Upper lobe of left lung (tissue), 6 donors: ENCODE measurements around the gene DSE. TPM values are rescaled to one million over a fixed set of nuclear protein-coding genes. Genes with fewer than 3 reads are reported as not detected.

ENCODE experiments used
- ATAC-seq, 2 donors: fragments of 200-7000 bp; cut with Tn5 transposase; one replicate each; pipeline ENCODE4 v1.9.1; 2022; ENCODE audit warnings: mild to moderate bottlenecking in 2 of 2, moderate library complexity in 2 of 2; ENCODE audit not compliant: low FRiP score in 2 of 2
- DNase-seq, 2 donors: peaks; one replicate each; pipeline ENCODE4 v3.0.0-alpha.2; 2019 to 2020
- H3K27ac ChIP-seq, 4 donors: fragments of 200-600 bp; sonication (generic); one replicate each; pipeline ENCODE4 v1.5.1; 2016 to 2019
- H3K27me3 ChIP-seq, 4 donors: fragments of 200-600 bp; sonication (generic); one replicate each; pipeline ENCODE4 v1.5.1; 2017 to 2019
- H3K36me3 ChIP-seq, 4 donors: fragments of 200-600 bp; sonication (generic); one replicate each; pipeline ENCODE4 v1.5.1; 2016 to 2019
- H3K4me1 ChIP-seq, 4 donors: fragments of 200-600 bp; sonication (generic); one replicate each; pipeline ENCODE4 v1.5.1; 2018 to 2019
- H3K4me3 ChIP-seq, 4 donors: fragments of 200-600 bp; sonication (generic); one replicate each; pipeline ENCODE4 v1.5.1; 2017 to 2019; ENCODE audit warnings: mild to moderate bottlenecking in 2 of 4, moderate library complexity in 1 of 4
- H3K9me3 ChIP-seq, 4 donors: fragments of 200-600 bp; sonication (generic); one replicate each; pipeline ENCODE4 v1.5.1; 2018 to 2019
- CTCF ChIP-seq, 6 experiments: fragments of 450-650 bp in 4 of 6; fragments of 200-600 bp in 2 of 6; sonication (generic) in 2 of 6; IDR thresholded peaks; one replicate each; pipeline ENCODE4 v1.5.1; 2016 to 2019; ENCODE audit warnings: antibody characterized with exemption in 6 of 6
- EP300 ChIP-seq, 4 donors: sonication (generic); formaldehyde crosslinking; IDR thresholded peaks; one replicate each; pipeline ENCODE4 v1.5.1; 2017; ENCODE audit warnings: antibody characterized with exemption in 4 of 4, control low read depth in 2 of 4
- POLR2A ChIP-seq, 4 donors: fragments of 450-650 bp; IDR thresholded peaks; one replicate each; pipeline ENCODE4 v1.5.1; 2016 to 2017; ENCODE audit warnings: antibody characterized with exemption in 4 of 4, mild to moderate bottlenecking in 2 of 4
- POLR2AphosphoS5 ChIP-seq, 2 donors: sonication (generic); formaldehyde crosslinking; IDR thresholded peaks; one replicate each; pipeline ENCODE4 v1.5.1; 2017; ENCODE audit warnings: antibody characterized with exemption in 2 of 2
- WGBS, 2 donors: methylation state at CpG; one replicate each; pipeline ENCODE4 v1.1.5; 2017 to 2018; 5-methylcytosine and 5-hydroxymethylcytosine counted together
- total RNA-seq, 6 donors: library from RNA; depleted of rRNA in 4 of 6; stranded (reverse); fragments of >200 nt in 4 of 6; gene quantifications; one replicate each; pipeline versions ENCODE4 v1.1.0 to v1.2.1, GENCODE V29; 2016 to 2021
- donor health status: DM: no; HTN: no; CAD: no; lungs with moderate emphysema.
- donor health status: DM: no; HTN: yes; CAD: no; lungs with severe emphysema.

Gene DSE
- total RNA-seq, 6 donors from 2014 or later = 20.1 to 68.1 (median 40.6) TPM

- peak within 1 kb of the TSS; percentile 12 to 61 (median 49) for H3K4me3 ChIP-seq
- 38 to 45% methylated on average over 13 of the region's 13 CpGs for WGBS, 2 donors
- TF ChIP-seq POLR2A (IDR thresholded peaks at IDR 0.05) (no peak), CTCF (IDR thresholded peaks at IDR 0.05) (no peak), POLR2AphosphoS5 (IDR thresholded peaks at IDR 0.05) (no peak), EP300 (IDR thresholded peaks at IDR 0.05) (no peak)
- peaks cover 11 to 20% (median 15%) of the 10 kb centered on the region in 4 donors for H3K4me1 ChIP-seq
- DNase-seq = no peak
- H3K9me3 ChIP-seq = no peaks in the 10 kb centered on the region
- peak within 1 kb of the TSS in 3 of 4 donors; percentile 30 to 58 (median 57) for H3K27ac ChIP-seq
- H3K36me3 ChIP-seq = no peaks in the 10 kb centered on the region
- H3K27me3 ChIP-seq = no peaks in the 10 kb centered on the region
- ATAC-seq = peak in 1 of 2 donors; percentile 28
Observed at GRCh38 chr6:116461331-116461931, 90.7 kb downstream of the DSE start, which contains the start of gene CALHM6. CALHM6 (plus strand) TSS chr6:116461375; CDS start chr6:116461930, 555 bp downstream.

- no peaks in the 10 kb centered on the region for H3K9me3 ChIP-seq
- peak overlapping the region in 3 of 4 donors; percentile 30 to 58 (median 57) for H3K27ac ChIP-seq
- DNase-seq = peak; percentile 57 to 91
- no peaks in the 10 kb centered on the region for H3K36me3 ChIP-seq
- H3K4me1 ChIP-seq = peaks cover 11 to 19% (median 15%) of the 10 kb centered on the region in 4 donors
- peak; percentile 71 to 87 for ATAC-seq
- TF ChIP-seq CTCF (IDR thresholded peaks at IDR 0.05) (no peak), POLR2A (IDR thresholded peaks at IDR 0.05) (peak in 1 of 4 donors; percentile 31)
- H3K27me3 ChIP-seq = no peaks in the 10 kb centered on the region
- 14 to 34% methylated on average over 33 to 67 of the region's 84 CpGs for WGBS, 2 donors
- H3K4me3 ChIP-seq = peak overlapping the region; percentile 12 to 61 (median 49)
Observed at GRCh38 chr6:116461932-116462885, 91.5 kb downstream of the DSE start.

- Histone ChIP-seq H3K4me3 (no peak overlapping the region), H3K9me3 (no peaks in the 10 kb centered on the region), H3K4me1 (peaks cover 11 to 15% (median 15%) of the 10 kb centered on the region in 4 donors), H3K27me3 (no peaks in the 10 kb centered on the region), H3K27ac (no peak overlapping the region), H3K36me3 (no peaks in the 10 kb centered on the region)
- ATAC-seq (no peak), DNase-seq (no peak)
- no peak for TF ChIP-seq POLR2A (IDR thresholded peaks at IDR 0.05)
- no peak for TF ChIP-seq EP300 (IDR thresholded peaks at IDR 0.05)
- TF ChIP-seq CTCF (IDR thresholded peaks at IDR 0.05) = no peak
- TF ChIP-seq POLR2AphosphoS5 (IDR thresholded peaks at IDR 0.05) = no peak
- 71% methylated on average over 4 of the region's 4 CpGs for WGBS, 2 donors
Observed at GRCh38 chr6:116463301-116463700, 92.6 kb downstream of the DSE start.

GRCh38 chr6:116465246-116465645 lies 94.5 kb downstream of the DSE start:
- Histone ChIP-seq H3K4me1 (peaks cover 11 to 15% (median 15%) of the 10 kb centered on the region in 4 donors), H3K27ac (peak overlapping the region in 1 of 4 donors; percentile 36), H3K36me3 (no peaks in the 10 kb centered on the region), H3K27me3 (no peaks in the 10 kb centered on the region), H3K4me3 (no peak overlapping the region), H3K9me3 (no peaks in the 10 kb centered on the region)
- TF ChIP-seq CTCF (IDR thresholded peaks at IDR 0.05) (no peak), POLR2A (IDR thresholded peaks at IDR 0.05) (no peak)
- 35 to 45% methylated on average over 5 of the region's 5 CpGs for WGBS, 2 donors
- DNase-seq = peak in 1 of 2 donors; percentile 31
- ATAC-seq = peak in 1 of 2 donors; percentile 57
